Omental fat pad (tissue), 4 donors: ENCODE measurements around the gene ACP2. TPM values are rescaled to one million over a fixed set of nuclear protein-coding genes. Genes with fewer than 3 reads are reported as not detected.

ENCODE experiments used
- ATAC-seq: fragments of 150-250 bp; one replicate; pipeline ENCODE4 v1.9.1; 2016; ENCODE audit warnings: mild to moderate bottlenecking, moderate library complexity; ENCODE audit not compliant: low FRiP score
- DNase-seq: peaks from one replicate; pipeline ENCODE4 v3.0.0-alpha.2; 2019; ENCODE audit warnings: low spot score
- total RNA-seq, 4 donors: library from RNA; depleted of rRNA; stranded (reverse); fragments of >200 nt; gene quantifications; one replicate each; pipeline ENCODE4 v1.1.0, GENCODE V29; 2016
- TF ChIP-seq, protein P1 (sequence below), 3 donors: fragments of 450-650 bp; IDR thresholded peaks; one replicate each; pipeline ENCODE4 v1.5.1; 2016 to 2017; ENCODE audit warnings: antibody characterized with exemption in 3 of 3, mild to moderate bottlenecking in 3 of 3, moderate library complexity in 2 of 3

ACP2 gene
- total RNA-seq, 4 donors from 2014 or later = 44.1 to 70.2 (median 55.4) TPM

GRCh38 chr11:47269002-47269828 is 20.6 kb upstream of the ACP2 start:
- peak; percentile 63 for DNase-seq
- TF ChIP-seq, protein P1, sequence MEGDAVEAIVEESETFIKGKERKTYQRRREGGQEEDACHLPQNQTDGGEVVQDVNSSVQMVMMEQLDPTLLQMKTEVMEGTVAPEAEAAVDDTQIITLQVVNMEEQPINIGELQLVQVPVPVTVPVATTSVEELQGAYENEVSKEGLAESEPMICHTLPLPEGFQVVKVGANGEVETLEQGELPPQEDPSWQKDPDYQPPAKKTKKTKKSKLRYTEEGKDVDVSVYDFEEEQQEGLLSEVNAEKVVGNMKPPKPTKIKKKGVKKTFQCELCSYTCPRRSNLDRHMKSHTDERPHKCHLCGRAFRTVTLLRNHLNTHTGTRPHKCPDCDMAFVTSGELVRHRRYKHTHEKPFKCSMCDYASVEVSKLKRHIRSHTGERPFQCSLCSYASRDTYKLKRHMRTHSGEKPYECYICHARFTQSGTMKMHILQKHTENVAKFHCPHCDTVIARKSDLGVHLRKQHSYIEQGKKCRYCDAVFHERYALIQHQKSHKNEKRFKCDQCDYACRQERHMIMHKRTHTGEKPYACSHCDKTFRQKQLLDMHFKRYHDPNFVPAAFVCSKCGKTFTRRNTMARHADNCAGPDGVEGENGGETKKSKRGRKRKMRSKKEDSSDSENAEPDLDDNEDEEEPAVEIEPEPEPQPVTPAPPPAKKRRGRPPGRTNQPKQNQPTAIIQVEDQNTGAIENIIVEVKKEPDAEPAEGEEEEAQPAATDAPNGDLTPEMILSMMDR (IDR thresholded peaks at IDR 0.05) = no peak
- ATAC-seq = peak; percentile 95

GRCh38 chr11:47268448-47269001 is 19.9 kb upstream of the ACP2 start:
- TF ChIP-seq, protein P1 (IDR thresholded peaks at IDR 0.05) = no peak
- no peak for DNase-seq
- ATAC-seq = no peak

DNA sequence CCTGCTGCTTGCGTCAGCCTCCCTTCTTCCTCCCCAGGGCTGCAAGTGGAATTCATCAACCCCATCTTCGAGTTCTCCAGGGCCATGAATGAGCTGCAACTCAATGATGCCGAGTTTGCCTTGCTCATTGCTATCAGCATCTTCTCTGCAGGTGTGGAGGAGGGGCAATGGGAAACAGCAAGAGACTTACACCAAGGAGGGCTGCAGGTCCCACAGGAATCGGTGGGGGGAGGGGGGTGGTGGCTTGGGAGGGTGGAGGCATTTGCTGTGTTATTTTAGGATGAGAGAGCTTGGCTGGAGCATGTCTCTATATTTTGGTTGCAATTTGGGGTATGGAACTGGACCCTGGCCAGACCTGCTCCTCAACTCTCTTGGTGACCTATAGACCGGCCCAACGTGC is 19.3 kb upstream of the ACP2 start:
- ATAC-seq (no peak), DNase-seq (no peak)
- TF ChIP-seq, protein P1 (IDR thresholded peaks at IDR 0.05) = no peak

DNA sequence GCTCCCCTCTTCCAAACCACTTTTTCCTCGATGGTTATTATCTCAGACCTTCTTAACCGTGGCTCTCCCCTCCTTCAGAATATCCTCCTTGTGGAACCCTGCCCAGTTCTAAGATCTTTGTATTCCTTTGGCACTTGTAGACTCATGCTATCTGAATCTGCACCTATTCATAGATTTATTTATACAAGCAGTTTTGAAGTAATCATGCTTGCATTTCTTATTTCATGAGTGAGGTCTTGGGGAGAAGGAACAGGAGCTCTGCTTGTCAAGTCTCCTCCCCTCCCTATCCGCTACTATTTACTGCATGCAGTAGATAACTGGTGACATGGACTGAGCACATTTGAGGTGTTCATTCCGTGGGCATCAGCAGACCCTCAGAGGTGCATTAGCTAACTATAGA is 15.9 kb upstream of the ACP2 start:
- no peak for ATAC-seq
- TF ChIP-seq, protein P1 (IDR thresholded peaks at IDR 0.05) = no peak
- no peak for DNase-seq

DNA sequence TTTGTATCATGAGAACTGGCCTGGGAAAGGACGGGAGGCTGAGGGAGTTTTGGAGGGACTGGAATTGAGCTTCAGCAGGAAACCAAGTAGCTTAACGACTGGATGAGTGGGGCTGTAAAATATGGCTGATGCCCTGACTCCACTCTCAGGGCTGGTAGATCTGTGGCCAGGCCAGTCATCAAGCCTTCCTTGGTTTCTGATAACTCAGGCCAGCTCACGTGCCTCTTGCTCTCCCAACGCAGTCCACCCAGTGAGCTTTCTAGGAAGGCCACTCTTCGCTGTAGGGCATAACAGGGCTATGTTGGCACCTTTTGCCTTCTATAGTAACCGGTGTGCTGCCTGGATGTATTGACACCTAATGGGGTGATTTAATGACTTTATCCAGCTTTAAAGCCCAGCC is 15.5 kb upstream of the ACP2 start:
- ATAC-seq (no peak), DNase-seq (no peak)
- TF ChIP-seq, protein P1 (IDR thresholded peaks at IDR 0.05) = no peak

DNA sequence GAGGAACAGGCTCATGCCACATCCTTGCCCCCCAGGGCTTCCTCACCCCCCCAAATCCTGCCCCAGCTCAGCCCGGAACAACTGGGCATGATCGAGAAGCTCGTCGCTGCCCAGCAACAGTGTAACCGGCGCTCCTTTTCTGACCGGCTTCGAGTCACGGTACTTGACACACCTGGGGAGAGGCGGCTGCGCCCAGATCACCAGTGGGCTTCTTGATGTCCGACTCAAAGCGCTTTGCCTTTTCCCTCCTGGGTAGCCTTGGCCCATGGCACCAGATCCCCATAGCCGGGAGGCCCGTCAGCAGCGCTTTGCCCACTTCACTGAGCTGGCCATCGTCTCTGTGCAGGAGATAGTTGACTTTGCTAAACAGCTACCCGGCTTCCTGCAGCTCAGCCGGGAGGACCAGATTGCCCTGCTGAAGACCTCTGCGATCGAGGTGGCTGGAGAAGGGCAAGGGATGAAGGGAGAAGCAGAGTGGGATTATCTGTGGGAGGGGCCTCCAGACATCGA is 12.7 kb upstream of the ACP2 start:
- ATAC-seq = no peak
- no peak for DNase-seq
- TF ChIP-seq, protein P1 (IDR thresholded peaks at IDR 0.05) = no peak
